ENCODE measurements around the gene NBPF9.
"Not testable (repeated sequence)": the region's sequence is repeated elsewhere in the genome, so short reads cannot be mapped to it uniquely, and the experiment has no call there.

The NBPF9 gene

DNA sequence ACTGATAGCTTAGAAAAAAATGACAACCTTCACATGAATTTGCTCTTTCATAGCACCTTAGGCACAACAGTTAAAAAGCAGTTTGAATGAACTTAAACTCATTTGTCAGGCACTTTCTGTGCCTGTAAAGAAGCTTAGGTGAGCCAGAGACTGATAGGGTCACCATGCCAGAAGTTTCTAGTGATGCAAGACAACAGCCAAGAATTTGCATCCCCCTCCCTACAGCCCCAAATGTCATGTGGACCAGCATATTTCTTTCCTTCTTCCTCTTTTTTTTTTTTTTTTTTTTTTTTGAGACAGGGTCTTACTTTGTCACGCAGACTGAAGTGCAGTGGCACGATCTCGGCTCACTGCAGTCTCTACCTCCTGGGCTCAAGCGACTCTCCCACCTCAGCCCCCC, 89.8 kb downstream of the NBPF9 start:
- not testable (repeated sequence) for DNase-seq

DNA sequence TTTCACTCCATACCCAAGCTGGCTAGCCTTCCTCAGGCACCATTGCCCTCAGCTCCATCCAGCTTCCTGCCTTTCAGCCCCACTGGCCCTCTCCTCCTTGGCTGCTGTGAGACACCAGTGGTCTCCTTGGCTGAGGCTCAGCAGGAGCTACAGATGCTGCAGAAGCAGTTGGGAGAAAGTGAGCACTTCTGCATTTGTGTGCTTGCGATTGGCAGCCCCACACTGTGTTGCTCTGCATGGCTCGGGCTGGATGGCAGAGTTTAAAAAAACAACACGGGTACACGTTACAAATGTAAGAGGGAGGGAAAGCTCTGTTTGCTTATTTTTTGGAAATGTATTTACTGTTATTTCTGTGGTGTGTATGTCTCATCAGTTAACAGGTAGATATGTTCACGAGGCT, 90.8 kb downstream of the NBPF9 start:
- DNase-seq: not testable (repeated sequence)

DNA sequence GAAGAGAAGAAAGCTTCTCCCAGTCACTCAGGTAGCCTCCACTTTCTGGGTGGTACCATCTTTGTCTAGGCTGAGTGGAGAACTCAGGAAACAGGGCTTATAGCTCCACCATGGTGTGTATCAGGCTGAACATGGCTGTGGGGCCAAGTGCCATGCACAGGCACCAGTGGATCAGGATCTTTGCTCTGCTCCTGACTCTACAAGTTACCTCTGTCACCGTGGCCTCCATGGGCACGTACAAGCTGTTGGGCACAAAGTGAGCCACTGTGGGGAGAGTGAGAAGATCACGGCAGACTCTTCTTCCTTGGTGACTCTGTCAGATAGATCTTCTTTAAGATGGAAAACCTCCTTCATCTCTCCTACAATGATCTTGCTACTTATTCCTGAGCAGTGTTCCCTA, 93.6 kb downstream of the NBPF9 start:
- not testable (repeated sequence) for DNase-seq

GRCh38 chr1:149008769-149009168, 94.6 kb downstream of the NBPF9 start:
- DNase-seq: not testable (repeated sequence)

GRCh38 chr1:149008326-149008725, 95.0 kb downstream of the NBPF9 start:
- not testable (repeated sequence) for DNase-seq
